ENCODE measurements around the gene KLF13.
"Not testable (repeated sequence)": the region's sequence is repeated elsewhere in the genome, so short reads cannot be mapped to it uniquely, and the experiment has no call there.

Gene KLF13

GRCh38 chr15:31347981-31348803 is 21.6 kb downstream of the KLF13 start:
- no peak for DNase-seq (ENCODE audit: low read depth)
- no peak overlapping the region for H3K4me3 ChIP-seq (ENCODE audit: low read depth, low read length)
- TF ChIP-seq CTCF (IDR thresholded peaks at IDR 0.05; ENCODE audit: control insufficient read depth, extremely low read depth, insufficient read depth): no peak

- TF ChIP-seq CTCF (IDR thresholded peaks at IDR 0.05; ENCODE audit: control insufficient read depth, extremely low read depth, insufficient read depth): no peak
- no peak overlapping the region for H3K4me3 ChIP-seq (ENCODE audit: low read depth, low read length)
- DNase-seq (ENCODE audit: low read depth): no peak
Measured at GRCh38 chr15:31349233-31350141, 22.9 kb downstream of the KLF13 start.

- TF ChIP-seq CTCF (IDR thresholded peaks at IDR 0.05; ENCODE audit: control insufficient read depth, extremely low read depth, insufficient read depth): no peak
- H3K4me3 ChIP-seq (ENCODE audit: low read depth, low read length): no peak overlapping the region
- DNase-seq (ENCODE audit: low read depth): no peak
Measured at GRCh38 chr15:31350771-31351170, 24.1 kb downstream of the KLF13 start.

GRCh38 chr15:31352339-31352751 is 25.7 kb downstream of the KLF13 start:
- peak; percentile 50 for DNase-seq (ENCODE audit: low read depth)
- TF ChIP-seq CTCF (IDR thresholded peaks at IDR 0.05; ENCODE audit: control insufficient read depth, extremely low read depth, insufficient read depth): no peak

GRCh38 chr15:31352911-31353811 is 26.5 kb downstream of the KLF13 start:
- H3K4me3 ChIP-seq (ENCODE audit: low read depth, low read length): 0 out of 2 replicates have a peak overlapping the region, but pooled peaks have one; percentile 9
- DNase-seq (ENCODE audit: low read depth): no peak
- TF ChIP-seq CTCF (IDR thresholded peaks at IDR 0.05; ENCODE audit: control insufficient read depth, extremely low read depth, insufficient read depth): 0 out of 2 replicates have a peak, but pooled peaks have one; percentile 8

More at GRCh38 chr15:31352339-31352751, 25.7 kb downstream of the KLF13 start:
- H3K4me3 ChIP-seq (ENCODE audit: low read depth, low read length): no peak overlapping the region

- H3K4me3 ChIP-seq (ENCODE audit: low read depth, low read length): no peak overlapping the region
Measured at GRCh38 chr15:31353931-31354330, 27.3 kb downstream of the KLF13 start.

GRCh38 chr15:31356097-31356496 is 29.5 kb downstream of the KLF13 start:
- not testable (repeated sequence) for DNase-seq (ENCODE audit: low read depth); H3K4me3 ChIP-seq (ENCODE audit: low read depth, low read length)

More at GRCh38 chr15:31353931-31354330, 27.3 kb downstream of the KLF13 start:
- peak; percentile 50 for DNase-seq (ENCODE audit: low read depth)
- TF ChIP-seq CTCF (IDR thresholded peaks at IDR 0.05; ENCODE audit: control insufficient read depth, extremely low read depth, insufficient read depth): no peak

Data from LNCaP clone FGC (cell line).